Ramos (cell line): ENCODE measurements around the gene FUT7.

ENCODE experiments used
- in situ Hi-C: fragments of 300-500 bp; cut with MboI; formaldehyde crosslinking; loops from one replicate; pipeline ENCODE4 v1.14.3; 2022; ENCODE audit warnings: low sequenced_read_pairs; ENCODE audit not compliant: unreplicated experiment

The FUT7 gene, protein sequence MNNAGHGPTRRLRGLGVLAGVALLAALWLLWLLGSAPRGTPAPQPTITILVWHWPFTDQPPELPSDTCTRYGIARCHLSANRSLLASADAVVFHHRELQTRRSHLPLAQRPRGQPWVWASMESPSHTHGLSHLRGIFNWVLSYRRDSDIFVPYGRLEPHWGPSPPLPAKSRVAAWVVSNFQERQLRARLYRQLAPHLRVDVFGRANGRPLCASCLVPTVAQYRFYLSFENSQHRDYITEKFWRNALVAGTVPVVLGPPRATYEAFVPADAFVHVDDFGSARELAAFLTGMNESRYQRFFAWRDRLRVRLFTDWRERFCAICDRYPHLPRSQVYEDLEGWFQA

DNA sequence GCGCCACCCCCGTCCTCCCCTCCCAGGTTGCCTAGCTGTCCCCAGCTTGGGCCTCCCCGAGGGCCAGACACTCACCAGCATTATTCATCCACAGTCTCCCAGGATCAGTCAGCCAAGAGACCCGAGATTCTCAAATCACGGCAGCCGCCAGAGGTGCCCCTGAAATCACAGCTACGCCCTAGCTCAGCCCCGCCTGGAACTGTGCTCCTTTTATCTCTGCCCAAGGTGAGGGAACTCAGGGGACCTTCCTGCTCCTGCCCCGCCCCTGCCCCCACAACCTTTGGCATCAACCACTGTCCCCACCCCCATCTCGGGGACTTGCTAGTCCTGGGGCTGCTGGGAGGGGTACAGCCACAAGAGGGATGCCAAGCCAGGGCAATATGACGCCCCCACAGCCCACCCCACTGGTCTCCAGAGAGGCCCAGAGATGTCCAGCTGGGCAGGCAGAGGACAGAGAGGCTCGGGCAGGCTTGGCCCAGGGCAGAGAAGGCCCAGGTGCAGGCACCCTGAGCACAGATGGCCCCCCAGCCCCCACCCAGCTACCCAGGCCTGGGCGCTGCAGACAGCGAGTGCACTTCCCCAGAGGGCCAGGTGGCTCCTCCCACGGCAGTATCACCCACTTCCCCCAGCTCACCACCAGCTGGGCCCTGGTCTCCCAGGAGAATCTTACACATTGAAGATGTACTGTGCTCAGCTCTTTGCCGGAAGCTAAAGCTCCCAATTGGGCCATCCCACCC is at the start of gene FUT7:
FUT7 (minus strand) TSS at position 185 of the 737 bp plus-strand sequence; CDS start at position 88, 97 bp downstream.
- in situ Hi-C loops = no loop called here

DNA sequence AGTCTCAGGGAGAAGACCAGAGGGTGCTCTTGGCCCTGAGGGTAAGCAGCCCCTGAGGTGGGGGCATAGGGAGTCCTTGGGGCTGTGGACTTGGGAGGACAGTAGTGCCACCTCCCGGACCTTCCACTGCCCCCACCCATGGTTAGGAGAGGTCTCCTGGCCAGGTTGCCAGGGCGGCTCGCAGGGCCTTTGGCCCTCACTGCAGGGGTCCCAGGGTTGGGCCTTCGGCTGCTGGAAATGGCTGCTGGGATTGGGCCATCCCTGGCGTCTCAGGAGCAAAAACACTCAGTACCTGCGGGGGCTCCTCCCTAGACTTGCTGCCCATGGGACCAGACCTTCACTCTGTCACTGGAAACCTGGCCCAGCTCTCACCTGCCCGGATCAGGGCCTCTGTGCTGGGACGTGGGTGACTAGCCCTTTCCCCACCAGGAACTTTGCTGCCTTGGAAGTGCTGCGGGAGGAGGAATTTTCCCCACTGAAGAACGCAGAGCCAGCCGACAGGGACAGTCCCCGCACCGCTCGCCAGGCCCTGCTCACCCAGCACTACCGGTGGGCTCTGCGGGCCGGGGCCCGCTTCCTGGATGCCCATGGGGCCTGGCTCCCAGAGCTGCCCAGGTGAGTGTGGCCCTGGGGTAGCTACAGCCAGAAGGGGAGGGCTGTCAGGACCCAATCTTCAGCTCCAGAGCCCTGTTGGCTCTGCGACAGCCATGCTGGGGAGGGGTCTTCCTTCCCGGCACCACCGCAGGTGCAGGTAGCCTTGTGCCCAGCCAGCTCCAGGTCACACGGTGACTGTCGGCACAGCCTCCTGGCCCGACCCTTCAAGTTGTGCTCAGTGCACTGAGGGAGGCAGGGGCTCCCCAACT is 48.6 kb upstream of the FUT7 start:
- in situ Hi-C loops = no loop called here

DNA sequence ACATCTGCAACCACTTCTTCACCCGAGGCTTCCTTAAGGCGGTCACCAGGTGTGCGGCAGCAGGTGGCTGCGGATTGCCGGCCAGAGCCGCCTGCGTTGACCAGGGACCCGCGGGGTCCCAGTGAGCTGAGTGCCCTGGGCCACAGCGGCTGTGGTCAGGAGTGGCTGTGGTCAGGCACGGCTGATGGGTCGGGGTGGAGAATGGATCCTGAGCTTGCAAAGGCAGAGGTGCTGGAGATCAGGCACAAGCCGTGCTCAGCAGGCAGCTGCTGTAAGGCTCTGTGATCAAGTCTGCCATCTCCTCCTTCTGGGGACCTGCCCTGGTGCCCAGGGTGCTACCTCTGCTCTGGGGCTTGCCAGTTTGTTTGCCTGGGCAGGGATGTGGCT is 47.5 kb upstream of the FUT7 start:
- in situ Hi-C loops = no loop called here

DNA sequence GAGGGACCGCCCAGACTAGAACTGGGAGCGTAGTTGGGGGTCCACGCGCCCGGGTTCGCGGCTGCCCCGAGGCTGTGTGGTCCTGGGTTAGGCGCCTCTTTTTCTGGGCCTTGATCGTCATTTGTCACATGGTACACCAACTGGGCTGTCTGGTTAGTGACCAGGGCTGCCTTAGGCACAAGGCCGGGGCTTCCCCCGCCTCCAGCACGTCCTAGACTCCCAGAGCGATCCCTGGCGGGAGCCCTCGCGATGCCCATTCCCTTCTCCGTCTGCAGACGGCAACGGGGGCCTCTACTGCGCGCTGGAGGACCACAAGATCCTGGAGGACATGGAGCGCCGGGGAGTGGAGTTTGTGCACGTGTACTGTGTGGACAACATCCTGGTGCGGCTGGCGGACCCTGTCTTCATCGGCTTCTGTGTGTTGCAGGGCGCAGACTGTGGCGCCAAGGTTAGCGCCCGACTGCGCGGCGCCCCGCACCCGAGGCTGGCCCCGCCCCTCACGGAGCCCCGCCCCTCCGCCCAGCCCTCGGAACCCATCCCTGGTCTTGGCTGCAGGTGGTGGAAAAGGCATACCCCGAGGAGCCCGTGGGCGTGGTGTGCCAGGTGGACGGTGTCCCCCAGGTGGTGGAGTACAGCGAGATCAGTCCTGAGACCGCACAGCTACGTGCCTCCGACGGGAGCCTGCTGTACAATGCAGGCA is 47.0 kb upstream of the FUT7 start:
- in situ Hi-C loops = no loop called here

DNA sequence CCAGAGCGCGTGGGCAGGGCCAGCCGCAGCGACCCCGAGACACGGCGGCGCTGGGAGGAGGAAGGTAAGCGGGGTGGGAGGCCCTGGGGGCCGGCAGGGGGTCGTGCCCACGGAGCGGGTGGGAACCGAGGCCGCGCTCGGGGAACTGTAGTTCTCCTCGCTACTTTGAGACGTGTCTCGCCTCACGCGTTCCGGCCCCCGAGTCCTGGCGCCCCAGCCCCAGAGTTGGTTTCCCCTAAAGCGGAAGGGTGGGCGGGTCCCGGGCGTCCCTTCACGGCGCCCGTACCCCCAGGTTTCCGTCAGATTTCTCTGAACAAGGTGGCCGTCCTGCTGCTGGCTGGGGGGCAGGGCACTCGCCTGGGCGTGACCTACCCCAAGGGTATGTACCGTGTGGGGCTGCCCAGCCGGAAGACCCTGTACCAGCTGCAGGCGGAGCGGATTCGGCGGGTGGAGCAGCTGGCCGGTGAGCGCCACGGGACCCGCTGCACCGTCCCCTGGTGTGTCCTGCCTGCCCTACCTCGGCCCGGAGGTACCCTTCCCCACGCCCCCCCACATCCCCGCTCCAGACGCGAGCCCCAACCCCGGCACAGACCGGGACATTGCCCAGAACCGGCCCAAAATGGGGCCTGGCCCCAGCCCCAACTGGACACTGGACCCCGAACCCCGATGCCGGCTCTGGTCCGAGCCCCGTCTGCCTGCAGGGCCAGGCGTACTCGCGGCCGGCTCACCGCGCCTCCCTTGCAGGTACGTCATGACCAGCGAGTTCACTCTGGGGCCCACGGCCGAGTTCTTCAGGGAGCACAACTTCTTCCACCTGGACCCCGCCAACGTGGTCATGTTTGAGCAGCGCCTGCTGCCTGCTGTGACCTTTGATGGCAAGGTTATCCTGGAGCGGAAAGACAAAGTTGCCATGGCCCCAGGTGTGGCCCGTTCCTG is 46.1 kb upstream of the FUT7 start:
- in situ Hi-C loops = no loop called here

DNA sequence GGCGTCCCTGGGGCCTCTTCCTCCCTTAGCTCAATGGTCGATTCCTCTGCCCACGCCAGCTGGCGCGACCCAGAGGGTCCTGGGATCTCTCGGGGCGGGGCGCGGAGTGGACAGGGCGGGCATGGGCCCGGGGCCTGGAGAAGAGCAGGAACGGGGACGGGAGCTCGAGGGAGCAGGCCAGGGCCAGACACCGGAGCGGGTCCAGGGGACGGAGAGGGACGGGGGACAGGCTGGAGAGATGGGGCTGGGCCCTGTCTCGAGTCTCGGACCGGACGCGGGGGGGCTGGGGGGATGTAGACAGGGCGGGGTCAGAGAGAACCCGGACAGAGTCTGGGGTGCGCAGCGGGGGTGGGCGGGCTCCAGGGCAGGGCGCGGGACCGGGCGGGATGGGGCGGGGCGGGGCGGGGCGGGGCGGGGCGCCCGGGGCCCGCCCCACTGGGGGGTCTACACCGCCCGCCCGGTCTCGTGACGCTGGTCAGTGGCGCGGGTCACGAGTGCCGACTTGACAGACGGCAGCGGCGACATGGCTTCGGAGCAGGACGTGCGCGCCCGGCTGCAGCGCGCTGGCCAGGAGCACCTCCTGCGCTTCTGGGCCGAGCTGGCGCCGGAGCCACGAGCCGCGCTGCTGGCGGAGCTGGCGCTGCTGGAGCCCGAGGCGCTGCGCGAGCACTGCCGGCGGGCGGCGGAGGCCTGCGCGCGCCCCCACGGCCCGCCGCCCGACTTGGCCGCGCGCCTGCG is 45.3 kb upstream of the FUT7 start, which contains the start of gene UAP1L1:
UAP1L1 (plus strand) TSS at position 508 of the 738 bp plus-strand sequence; CDS start at position 524, 16 bp downstream.
- in situ Hi-C loops = no loop called here

DNA sequence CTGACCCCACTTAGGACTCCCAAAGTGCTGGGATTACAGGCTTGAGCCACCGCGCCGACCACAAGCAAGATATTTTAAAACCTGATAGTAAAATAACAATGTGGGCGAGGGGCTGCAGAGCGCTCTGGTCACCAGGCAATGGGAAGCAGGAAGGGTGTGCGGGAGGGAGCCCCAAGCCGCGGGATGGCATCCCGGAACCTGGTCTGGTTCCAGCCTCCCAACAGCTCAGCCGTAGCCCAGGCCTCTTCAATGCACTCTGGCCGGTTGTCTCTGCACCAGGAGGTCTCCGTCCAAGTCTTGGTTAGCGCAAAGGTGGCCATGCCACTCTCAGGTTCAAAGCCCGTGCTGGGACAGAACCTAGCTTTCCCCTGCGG is 44.7 kb upstream of the FUT7 start:
- in situ Hi-C loops = no loop called here

DNA sequence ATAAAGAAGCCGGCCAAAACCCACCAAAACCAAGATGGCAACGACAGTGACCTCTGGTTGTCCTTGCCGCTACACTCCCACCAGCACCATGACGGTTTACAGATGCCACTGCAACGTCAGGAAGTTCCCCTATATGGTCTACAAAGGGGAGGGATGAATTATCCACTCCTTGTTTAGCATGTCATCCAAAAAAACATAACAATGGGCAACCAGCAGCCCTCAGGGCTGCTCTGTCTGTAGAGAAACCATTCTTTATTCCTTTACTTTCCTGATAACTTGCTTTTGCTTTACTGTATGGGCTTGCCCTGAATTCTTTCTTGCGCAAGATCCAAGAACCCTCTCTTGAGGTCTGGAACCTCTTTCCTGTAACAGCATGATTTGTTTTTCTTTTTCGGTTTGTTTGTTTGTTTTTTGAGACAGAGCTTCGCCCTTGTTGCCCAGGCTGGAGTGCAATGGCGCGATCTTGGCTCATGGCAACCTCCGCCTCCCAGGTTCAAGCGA is 43.4 kb upstream of the FUT7 start:
- in situ Hi-C loops = no loop called here

DNA sequence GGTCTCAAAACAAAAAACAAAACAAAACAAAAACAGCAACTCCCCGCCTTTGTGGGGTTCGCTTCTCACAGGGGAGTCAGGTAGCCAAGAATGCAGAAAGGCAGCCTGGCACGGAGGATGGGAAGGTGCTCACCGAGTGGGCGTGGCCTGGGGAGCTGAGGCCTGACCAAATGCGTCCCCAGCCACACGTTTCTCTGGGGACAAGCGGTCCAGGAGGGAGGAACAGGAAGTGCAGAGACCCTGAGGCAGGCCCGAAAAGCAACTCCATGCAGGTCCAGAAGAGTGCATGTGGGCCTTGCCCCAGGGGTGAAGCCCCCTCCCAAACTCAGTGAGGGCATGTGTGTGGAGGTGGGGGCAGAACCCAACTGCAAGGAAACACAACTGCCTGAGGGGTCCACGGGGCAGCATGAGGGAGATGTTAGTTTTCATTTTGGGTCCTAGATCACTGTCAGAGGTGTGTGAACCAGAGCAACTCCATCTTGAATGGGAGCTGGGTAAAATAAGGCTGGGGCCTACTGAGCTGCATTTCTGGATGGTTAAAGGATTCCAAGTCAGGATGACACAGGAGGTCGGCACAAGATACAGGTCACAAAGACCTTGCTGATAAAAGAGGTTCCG is 42.9 kb upstream of the FUT7 start:
- in situ Hi-C loops = loop anchor here (25.0 kb wide), 1 partner anchor 363 kb away; the partner anchor contains the start of gene ENTPD8

DNA sequence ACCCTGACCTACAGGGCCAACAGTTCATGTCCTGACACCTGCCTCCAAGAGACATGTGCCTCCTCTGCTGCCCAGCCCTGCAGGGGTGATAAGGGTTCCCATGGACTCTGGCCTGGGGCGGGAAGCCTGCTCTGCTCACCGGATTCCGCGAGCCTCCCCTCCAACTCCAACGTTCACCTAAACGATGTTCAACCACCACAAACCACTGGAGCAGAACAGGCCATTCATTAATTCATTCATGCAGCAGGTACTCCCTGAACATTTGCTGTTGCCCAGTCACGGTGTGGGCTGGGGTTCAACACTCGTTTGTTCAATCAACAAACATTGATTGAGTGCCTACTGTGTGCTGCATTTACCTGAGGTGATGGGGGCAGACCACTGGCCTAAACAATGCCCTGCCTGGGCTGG is 42.1 kb upstream of the FUT7 start:
- in situ Hi-C loops = loop anchor here (25.0 kb wide), 1 partner anchor 363 kb away; the partner anchor contains the start of gene ENTPD8

DNA sequence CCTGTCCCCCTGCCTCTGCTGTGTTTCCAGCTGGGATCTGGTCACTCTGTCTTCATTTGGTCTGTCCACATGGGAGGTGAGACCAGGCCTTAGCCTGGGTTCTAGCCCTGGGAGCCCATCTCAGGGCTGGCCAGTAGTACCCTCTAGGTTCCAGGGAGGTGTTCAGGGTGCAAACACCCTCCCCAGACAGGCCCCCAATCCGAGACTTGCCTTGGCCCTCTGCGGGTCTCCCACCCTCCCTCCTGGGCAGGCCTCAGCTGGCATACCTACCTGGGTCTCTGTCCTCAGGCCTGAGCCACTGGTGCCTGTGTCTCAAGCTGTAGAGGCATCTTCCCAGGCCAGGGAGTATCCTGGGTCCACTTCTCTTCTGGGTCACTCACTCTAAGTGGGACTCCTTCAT is 39.4 kb upstream of the FUT7 start:
- in situ Hi-C loops = loop anchor here (25.0 kb wide), 1 partner anchor 366 kb away; the partner anchor contains the start of gene ENTPD8

DNA sequence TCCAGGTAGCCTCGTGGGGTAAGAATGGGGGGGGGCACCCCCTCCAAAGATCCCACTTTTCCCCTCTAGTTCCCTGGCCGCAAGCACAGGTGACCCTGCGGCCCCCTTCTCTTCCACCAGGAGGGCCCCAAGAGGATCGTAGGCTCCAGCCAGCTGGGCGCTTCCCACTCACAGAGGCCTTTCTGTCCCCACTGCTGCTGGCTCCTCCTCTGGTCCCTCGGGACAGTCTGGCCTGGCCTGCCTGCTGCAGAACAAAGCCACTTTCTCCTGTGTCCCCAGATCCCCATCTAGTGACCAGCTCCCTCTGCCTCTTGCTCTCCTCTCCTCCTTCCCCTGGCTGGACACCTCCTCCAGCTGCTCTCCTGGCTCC is 39.0 kb upstream of the FUT7 start:
- in situ Hi-C loops = loop anchor here (25.0 kb wide), 1 partner anchor 366 kb away; the partner anchor contains the start of gene ENTPD8

DNA sequence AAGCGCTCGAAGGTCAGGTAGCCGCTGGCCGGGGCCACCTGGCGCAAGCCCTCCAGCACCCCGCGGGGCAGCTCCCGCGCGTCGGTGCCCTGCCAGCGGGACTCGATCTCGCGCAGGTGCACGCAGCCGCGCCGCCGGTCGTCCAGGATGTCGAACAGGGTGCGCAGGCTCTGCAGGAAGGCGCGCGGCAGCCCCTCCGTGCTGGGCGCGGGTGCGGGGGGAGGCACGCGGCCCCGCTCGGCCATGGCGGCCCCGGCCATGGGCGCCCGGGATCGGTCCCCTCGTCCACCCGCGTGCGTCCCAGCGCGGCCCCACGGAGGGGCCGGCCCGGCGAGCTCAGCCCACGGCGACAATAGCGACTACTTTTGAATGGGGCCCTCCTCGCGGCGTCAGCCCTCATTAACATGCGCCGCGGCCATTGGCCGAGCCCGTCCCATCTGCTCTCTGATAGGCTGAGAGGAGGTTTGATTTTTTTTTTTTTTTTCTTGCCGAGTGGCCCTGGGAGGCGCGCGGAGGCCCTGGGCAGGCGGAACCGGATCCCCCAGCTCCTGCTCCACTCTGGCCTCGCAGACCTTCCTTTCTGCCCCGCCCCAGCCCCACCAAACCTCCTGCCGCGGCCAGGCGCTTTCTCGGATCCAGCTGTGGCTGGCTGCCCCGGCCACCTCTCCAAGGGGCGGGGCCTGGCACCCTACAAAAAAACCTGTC is 38.5 kb upstream of the FUT7 start, which contains the start of gene SAPCD2:
SAPCD2 (minus strand) TSS at position 357 of the 705 bp plus-strand sequence; CDS start at position 260, 97 bp downstream.
- in situ Hi-C loops = loop anchor here (25.0 kb wide), 1 partner anchor 367 kb away; the partner anchor contains the start of gene ENTPD8

DNA sequence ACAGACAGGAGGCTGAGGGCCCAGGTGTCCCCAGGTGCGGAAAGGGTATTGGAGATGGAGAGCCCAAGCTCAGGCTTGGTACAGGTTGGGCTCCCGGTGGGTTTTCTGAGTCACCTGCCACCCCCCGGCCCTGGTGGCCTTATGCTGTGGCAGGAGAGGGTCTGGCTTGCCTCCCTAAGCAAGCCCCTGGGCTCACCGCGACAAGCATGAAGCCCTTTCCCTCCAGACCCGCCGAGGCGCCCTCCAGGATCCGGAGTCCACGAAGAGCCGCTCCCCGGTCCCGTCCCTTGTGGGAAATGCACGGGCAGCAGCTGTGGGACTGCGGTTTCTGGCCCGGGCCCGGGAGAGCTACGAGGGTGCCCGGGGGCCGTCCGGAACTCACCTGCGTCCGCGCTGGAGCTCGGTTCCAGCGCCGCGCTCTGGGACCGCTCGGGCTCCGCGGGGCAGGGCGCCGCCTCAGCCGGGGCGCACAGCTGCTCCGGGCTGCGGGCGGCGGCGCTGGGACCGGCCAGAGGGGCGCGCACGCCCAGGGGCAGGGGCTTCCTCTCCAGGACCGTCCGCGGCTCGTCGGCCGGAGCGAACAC is 37.7 kb upstream of the FUT7 start:
- in situ Hi-C loops = loop anchor here (25.0 kb wide), 1 partner anchor 368 kb away; the partner anchor contains the start of gene ENTPD8

DNA sequence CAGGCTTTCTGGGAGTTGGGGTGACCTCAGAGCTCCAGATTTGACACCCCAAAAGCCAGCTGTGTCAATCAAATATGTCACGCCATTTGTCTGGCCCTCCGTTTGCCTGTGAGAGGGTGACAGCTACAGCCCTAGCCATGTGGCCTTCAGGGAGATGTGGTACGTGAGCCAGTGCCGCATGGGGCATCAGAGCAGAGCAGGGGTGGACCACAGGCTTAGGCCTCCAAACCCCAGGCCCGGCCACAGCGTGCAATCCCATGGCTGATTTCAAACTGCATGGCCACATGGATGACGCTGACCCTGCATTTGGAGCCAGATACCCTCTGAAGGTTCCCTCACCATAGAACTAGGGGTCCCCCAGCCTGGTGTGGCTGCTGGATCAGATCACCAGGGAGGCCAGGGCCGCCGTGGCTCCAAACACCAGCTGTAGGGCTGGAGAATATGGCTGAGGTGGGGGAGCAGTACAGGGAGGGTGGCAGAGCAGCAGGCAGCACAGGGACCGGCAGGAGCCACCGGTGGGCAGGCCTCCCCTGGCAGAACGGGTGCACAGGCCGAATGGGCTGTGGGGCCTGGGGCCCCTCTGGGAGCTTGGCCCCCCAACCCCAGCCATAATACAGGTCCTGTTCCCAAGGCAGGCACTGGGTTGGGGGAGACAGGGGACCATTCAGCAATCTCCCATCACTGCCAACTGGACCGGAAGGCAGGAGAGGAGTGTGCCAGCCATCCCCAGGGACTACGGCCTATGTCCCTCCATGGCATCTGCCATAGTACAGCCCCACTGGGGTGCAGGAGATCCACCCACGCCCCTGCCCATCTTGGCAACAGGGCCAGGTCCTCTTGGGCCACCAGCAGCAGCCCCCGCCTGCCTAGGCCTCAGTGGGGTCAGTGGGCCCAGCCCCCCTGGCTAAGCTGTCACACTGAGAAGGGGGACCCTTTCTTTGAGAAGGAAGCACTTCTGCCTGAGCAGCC is 36.9 kb upstream of the FUT7 start:
- in situ Hi-C loops = loop anchor here (25.0 kb wide), 1 partner anchor 368 kb away; the partner anchor contains the start of gene ENTPD8
